GM19463 (cell line): ENCODE measurements around the gene OR2S2.
"Not testable (repeated sequence)": the region's sequence is repeated elsewhere in the genome, so short reads cannot be mapped to it uniquely, and the experiment has no call there.

Experiments
- ATAC-seq: cut with Tn5 transposase; IDR thresholded peaks from one replicate; pipeline ENCODE4 v1.9.1; 2021; ENCODE audit warnings: mild to moderate bottlenecking, moderate library complexity; ENCODE audit not compliant: unreplicated experiment

OR2S2 gene

GRCh38 chr9:35934069-35934468 is 23.9 kb downstream of the OR2S2 start:
- not testable (repeated sequence) for ATAC-seq

GRCh38 chr9:35933550-35934067 is 24.3 kb downstream of the OR2S2 start:
- ATAC-seq = no peak

DNA sequence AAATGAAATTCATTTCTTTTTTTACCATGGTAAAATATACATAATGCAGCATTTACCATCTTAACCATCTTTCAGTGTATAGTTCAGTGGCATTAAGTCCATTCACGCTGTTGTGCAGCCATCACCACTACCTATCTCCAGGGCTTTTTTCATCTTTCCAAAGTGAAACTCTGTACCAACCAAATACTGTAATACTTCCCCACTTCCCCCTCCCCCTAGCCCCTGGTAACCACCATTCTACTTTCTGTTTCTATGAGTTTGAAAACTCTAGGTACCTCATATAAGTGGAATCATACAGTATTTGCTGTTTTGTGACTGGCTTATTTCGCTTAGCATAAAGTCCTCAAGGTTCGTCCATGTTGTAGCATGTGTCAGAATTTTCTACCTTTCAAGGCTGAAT is 25.2 kb downstream of the OR2S2 start:
- no peak for ATAC-seq

GRCh38 chr9:35930989-35931388 is 27.0 kb downstream of the OR2S2 start:
- ATAC-seq = no peak

- no peak for ATAC-seq
These were observed 27.4 kb downstream of the OR2S2 start for GRCh38 chr9:35930521-35930920.

- ATAC-seq = no peak
These were observed 28.6 kb downstream of the OR2S2 start for GRCh38 chr9:35929453-35929718.

DNA sequence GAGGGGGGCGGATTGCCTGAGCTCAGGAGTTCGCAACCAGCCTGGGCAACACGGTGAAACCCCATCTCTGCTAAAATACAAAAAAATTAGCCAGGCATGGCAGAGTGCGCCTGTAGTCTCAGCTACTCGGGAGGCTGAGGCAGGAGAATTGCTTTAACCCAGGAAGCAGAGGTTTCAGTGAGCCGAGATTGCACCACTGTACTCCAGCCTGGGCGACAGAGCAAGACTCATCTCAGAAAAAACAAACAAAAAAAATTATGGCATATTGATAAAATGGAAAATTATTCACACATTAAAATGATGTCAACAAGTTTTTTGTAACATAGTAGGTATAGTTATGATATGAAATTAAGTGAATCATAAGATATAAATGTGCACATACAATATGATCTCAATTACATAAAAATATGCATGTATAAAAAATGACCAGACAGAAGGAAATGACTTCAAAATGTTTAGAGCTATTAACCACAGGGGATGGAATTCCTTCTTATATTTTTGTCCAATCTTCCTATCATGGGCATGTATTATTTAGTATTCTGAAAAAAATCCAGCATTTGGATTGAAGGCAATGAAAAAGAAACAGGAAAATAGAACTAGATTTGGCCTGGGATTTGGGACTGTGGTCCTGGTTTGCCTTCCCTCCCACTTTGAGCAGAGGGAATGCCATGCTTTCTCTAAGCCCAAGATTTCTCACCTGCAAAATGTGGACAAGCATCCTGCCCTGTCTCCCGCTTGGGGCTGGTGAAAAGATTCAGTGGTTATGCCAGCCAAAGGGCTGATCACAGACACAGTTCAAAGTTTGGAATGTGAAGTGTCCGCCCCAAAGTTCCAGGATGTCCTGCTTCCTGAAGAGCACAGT is 29.1 kb downstream of the OR2S2 start:
- no peak for ATAC-seq

DNA sequence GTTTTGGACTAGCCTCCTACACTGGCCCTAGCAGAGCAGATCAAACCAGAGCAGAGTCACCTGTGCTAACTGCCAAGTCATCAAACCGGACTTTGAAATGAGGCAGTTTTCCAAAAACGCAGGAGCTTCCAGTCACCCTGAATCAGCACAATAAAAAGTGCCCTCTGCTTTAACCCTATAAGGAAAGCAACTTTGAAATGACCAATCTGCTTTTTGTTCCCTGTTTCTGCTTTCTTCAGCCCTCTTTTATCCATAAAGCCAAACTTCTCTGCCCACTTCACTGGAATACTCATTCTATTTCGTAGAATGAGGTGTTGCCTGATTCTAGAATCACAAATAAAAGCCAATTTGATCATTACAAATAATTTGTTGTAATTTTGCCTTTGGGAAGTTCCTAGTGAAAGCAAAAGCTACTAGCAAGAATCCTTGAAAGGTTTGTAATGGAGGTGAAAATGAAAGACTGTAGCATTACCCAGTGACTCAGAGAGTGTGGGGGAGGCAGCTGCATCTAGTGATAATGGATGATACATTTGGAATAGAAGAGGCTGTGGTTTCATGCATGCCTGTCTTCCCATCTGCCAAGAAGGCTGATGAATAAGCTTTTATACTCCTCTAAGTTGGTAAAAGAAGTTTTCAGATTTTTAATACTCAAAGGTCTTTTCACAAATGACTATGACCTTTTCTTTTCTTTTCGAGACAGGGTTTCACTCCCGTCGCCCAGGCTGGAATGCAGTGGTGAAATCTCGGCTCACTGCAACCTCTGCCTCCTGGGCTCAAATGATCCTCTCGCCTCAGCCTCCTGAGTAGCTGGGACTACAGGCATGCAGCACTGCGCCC is 33.8 kb downstream of the OR2S2 start:
- ATAC-seq = no peak

- no peak for ATAC-seq
These were observed 34.4 kb downstream of the OR2S2 start for GRCh38 chr9:35923598-35923926.

GRCh38 chr9:35920051-35920620 is 37.8 kb downstream of the OR2S2 start:
- ATAC-seq = no peak

DNA sequence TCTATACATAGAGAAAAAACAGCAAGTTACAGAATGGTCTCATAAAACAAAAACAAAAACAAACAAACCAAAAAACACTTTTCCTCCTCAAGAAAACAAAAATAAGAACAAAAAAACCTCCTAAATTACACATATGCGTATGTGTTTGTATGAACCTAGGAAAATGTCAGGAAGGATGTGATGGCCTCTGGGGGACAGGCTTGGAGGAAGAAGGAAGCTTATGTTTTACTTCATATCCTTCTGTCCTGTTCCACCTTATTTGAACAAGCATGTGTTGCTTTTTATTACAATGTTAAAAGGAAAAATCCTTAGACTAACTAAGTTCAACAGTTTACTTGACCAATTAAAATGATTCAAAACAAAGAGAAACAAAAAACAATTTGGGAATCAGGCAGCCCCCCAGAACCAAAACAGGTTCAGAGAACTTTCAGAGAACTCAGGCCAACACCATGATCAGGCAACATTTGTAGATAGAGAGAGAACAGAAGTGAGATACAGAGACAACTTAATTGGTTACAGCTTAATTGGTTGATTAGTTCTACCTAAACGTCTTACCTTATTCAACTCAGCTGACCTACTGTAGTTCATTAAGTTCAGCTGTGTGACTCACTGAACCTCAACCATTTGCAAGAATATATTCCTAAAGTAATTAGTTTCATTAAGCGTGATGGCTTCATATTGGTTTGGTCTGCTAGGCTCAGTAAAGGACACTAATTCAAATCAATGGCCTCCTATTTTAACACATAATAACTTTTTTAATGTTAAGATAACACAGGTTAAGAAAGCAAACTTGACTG is 38.5 kb downstream of the OR2S2 start:
- ATAC-seq = no peak

- no peak for ATAC-seq
These were observed 39.2 kb downstream of the OR2S2 start for GRCh38 chr9:35918780-35919179.

- no peak for ATAC-seq
These were observed 40.7 kb downstream of the OR2S2 start for GRCh38 chr9:35917261-35917660.

DNA sequence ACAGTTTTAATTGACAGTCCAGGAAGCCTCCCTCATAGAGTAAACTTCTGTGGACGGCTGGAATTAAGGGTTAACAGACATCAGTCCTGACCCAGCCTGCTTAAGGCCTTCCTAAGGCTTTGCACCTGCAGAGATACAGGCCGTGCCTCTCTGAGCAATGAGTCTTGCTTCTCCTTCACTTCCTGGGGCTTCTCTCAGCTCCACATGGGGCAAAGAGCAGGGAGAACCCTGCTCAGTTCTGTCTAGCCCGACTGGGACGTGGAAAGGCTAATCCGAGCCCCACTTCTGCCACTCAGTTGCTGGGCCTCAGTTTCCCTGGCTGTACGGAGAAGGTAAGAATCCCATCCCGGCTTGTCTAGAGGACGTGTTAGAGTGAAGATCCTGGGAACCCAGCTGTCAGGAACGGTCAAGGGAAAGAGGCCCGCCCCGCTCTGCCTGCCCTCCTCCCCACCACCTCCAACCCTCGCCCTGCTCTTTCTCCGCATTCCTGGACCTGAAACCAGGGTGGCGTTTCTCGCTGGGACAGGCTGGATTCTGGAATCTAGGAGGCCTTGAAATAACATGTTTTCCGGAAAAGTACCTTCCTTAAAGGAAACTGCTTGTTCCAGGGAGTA is 42.2 kb downstream of the OR2S2 start:
- no peak for ATAC-seq

GRCh38 chr9:35914301-35914807 is 43.6 kb downstream of the OR2S2 start:
- no peak for ATAC-seq

DNA sequence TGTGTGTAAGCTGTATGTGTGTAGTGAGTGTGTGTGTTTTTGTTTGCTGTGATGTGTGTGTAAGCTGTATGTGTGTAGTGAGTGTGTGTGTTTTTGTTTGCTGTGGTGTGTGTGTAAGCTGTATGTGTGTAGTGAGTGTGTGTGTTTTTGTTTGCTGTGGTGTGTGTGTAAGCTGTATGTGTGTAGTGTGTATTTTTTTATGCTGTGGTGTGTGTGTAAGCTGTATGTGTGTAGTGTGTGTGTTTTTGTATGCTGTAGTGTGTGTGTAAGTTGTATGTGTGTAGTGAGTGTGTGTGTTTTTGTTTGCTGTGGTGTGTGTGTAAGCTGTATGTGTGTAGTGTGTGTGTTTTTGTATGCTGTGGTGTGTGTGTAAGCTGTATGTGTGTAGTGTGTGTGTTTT is 44.5 kb downstream of the OR2S2 start:
- ATAC-seq = not testable (repeated sequence)

- no peak for ATAC-seq
These were observed 45.1 kb downstream of the OR2S2 start for GRCh38 chr9:35912791-35913400.

- ATAC-seq = no peak
These were observed 46.3 kb downstream of the OR2S2 start for GRCh38 chr9:35911690-35912089.

GRCh38 chr9:35910613-35911359 is 47.2 kb downstream of the OR2S2 start:
- no peak for ATAC-seq
